ENCODE measurements around the gene ADCY6. TPM values are rescaled to one million over a fixed set of nuclear protein-coding genes. Genes with fewer than 3 reads are reported as not detected.

ADCY6 gene
- polyA plus RNA-seq, 1 donor (not counting 4 experiments of a cell fraction or from before 2014, with no cell fraction given): 13.2 TPM

- Histone ChIP-seq H3K4me3 (ENCODE audit: control insufficient read depth in 2 of 3, extremely low read depth in 1 of 3, insufficient read depth in 2 of 3, low read depth in 1 of 3, low read length in 3 of 3) (no peak overlapping the region), H3K27me3 (ENCODE audit: control insufficient read depth, extremely low read depth, insufficient read depth, low read length) (no peaks in the 10 kb centered on the region), H3K27ac (ENCODE audit: control insufficient read depth, insufficient read depth, low read length) (no peak overlapping the region), H3K9me1 (ENCODE audit: control insufficient read depth, extremely low read depth, insufficient read depth, low read length) (no peaks in the 10 kb centered on the region), H3K36me3 (ENCODE audit: control insufficient read depth in 2 of 2, extremely low read depth in 1 of 2, insufficient read depth in 2 of 2, low read length in 2 of 2) (peaks cover 8 to 46% of the 10 kb centered on the region in 2 experiments), H3K9me3 (ENCODE audit: control insufficient read depth, low read depth, low read length) (no peaks in the 10 kb centered on the region), H3K9ac (ENCODE audit: control insufficient read depth, extremely low read depth, insufficient read depth, low read length) (no peak overlapping the region), H2AFZ (ENCODE audit: control insufficient read depth, low read length) (no peak overlapping the region), H3K4me1 (ENCODE audit: control insufficient read depth, extremely low read depth, insufficient read depth, low read length) (no peaks in the 10 kb centered on the region), H4K20me1 (ENCODE audit: control insufficient read depth, extremely low read depth, insufficient read depth, low read length) (peaks cover 2% of the 10 kb centered on the region), H3K79me2 (ENCODE audit: control insufficient read depth, insufficient read depth, low read length) (no peaks in the 10 kb centered on the region), H3K4me2 (ENCODE audit: control insufficient read depth, extremely low read depth, insufficient read depth, low read depth, low read length) (no peak overlapping the region)
- TF ChIP-seq CTCF (optimal IDR thresholded peaks at IDR 0.05 in 1 of 3, IDR thresholded peaks at IDR 0.05 in 1 of 3, conservative IDR thresholded peaks at IDR 0.05 in 1 of 3; ENCODE audit: extremely low read depth in 1 of 3, insufficient read depth in 2 of 3, low read length in 3 of 3): no peak
- no peak for TF ChIP-seq EZH2 (IDR thresholded peaks at IDR 0.05; ENCODE audit: low read length)
- DNase-seq (ENCODE audit: low read depth, low spot score): no peak
- dilution Hi-C loops (cut with MboI; ENCODE audit: extremely low pct_ligation_motif_present, low sequenced_read_pairs): no loop called here
- no peak for FAIRE-seq
These were observed 13.6 kb downstream of the ADCY6 start for GRCh38 chr12:48775299-48775698.

- dilution Hi-C loops (cut with MboI; ENCODE audit: extremely low pct_ligation_motif_present, low sequenced_read_pairs): no loop called here
- Histone ChIP-seq H3K27ac (ENCODE audit: control insufficient read depth, insufficient read depth, low read length) (no peak overlapping the region), H3K36me3 (ENCODE audit: control insufficient read depth in 2 of 2, extremely low read depth in 1 of 2, insufficient read depth in 2 of 2, low read length in 2 of 2) (peaks cover 8 to 46% of the 10 kb centered on the region in 2 experiments), H4K20me1 (ENCODE audit: control insufficient read depth, extremely low read depth, insufficient read depth, low read length) (peaks cover 2% of the 10 kb centered on the region), H3K4me1 (ENCODE audit: control insufficient read depth, extremely low read depth, insufficient read depth, low read length) (no peaks in the 10 kb centered on the region), H3K4me2 (ENCODE audit: control insufficient read depth, extremely low read depth, insufficient read depth, low read depth, low read length) (no peak overlapping the region), H3K9ac (ENCODE audit: control insufficient read depth, extremely low read depth, insufficient read depth, low read length) (no peak overlapping the region), H3K9me3 (ENCODE audit: control insufficient read depth, low read depth, low read length) (no peaks in the 10 kb centered on the region), H3K4me3 (ENCODE audit: control insufficient read depth in 2 of 3, extremely low read depth in 1 of 3, insufficient read depth in 2 of 3, low read depth in 1 of 3, low read length in 3 of 3) (no peak overlapping the region), H3K27me3 (ENCODE audit: control insufficient read depth, extremely low read depth, insufficient read depth, low read length) (no peaks in the 10 kb centered on the region), H3K79me2 (ENCODE audit: control insufficient read depth, insufficient read depth, low read length) (no peaks in the 10 kb centered on the region), H2AFZ (ENCODE audit: control insufficient read depth, low read length) (no peak overlapping the region), H3K9me1 (ENCODE audit: control insufficient read depth, extremely low read depth, insufficient read depth, low read length) (no peaks in the 10 kb centered on the region)
- no peak for FAIRE-seq
- no peak for DNase-seq (ENCODE audit: low read depth, low spot score)
- TF ChIP-seq EZH2 (IDR thresholded peaks at IDR 0.05; ENCODE audit: low read length): no peak
These were observed 14.4 kb downstream of the ADCY6 start for GRCh38 chr12:48774516-48774915.

GRCh38 chr12:48773686-48774085 lies 15.2 kb downstream of the ADCY6 start:
- FAIRE-seq (no peak), DNase-seq (ENCODE audit: low read depth, low spot score) (no peak)
- H3K27me3 ChIP-seq (ENCODE audit: control insufficient read depth, extremely low read depth, insufficient read depth, low read length): no peaks in the 10 kb centered on the region
- H3K36me3 ChIP-seq (ENCODE audit: control insufficient read depth in 2 of 2, extremely low read depth in 1 of 2, insufficient read depth in 2 of 2, low read length in 2 of 2): peaks cover 8 to 46% of the 10 kb centered on the region in 2 experiments
- no peak overlapping the region for H3K27ac ChIP-seq (ENCODE audit: control insufficient read depth, insufficient read depth, low read length)
- no peak overlapping the region for H3K9ac ChIP-seq (ENCODE audit: control insufficient read depth, extremely low read depth, insufficient read depth, low read length)
- H3K79me2 ChIP-seq (ENCODE audit: control insufficient read depth, insufficient read depth, low read length): no peaks in the 10 kb centered on the region
- no peak overlapping the region for H2AFZ ChIP-seq (ENCODE audit: control insufficient read depth, low read length)
- no peaks in the 10 kb centered on the region for H3K9me3 ChIP-seq (ENCODE audit: control insufficient read depth, low read depth, low read length)
- H3K4me1 ChIP-seq (ENCODE audit: control insufficient read depth, extremely low read depth, insufficient read depth, low read length): no peaks in the 10 kb centered on the region
- no peak overlapping the region for H3K4me2 ChIP-seq (ENCODE audit: control insufficient read depth, extremely low read depth, insufficient read depth, low read depth, low read length)
- TF ChIP-seq CTCF (optimal IDR thresholded peaks at IDR 0.05 in 1 of 3, IDR thresholded peaks at IDR 0.05 in 1 of 3, conservative IDR thresholded peaks at IDR 0.05 in 1 of 3; ENCODE audit: extremely low read depth in 1 of 3, insufficient read depth in 2 of 3, low read length in 3 of 3) (no peak), EZH2 (IDR thresholded peaks at IDR 0.05; ENCODE audit: low read length) (no peak)
- H3K4me3 ChIP-seq (ENCODE audit: control insufficient read depth in 2 of 3, extremely low read depth in 1 of 3, insufficient read depth in 2 of 3, low read depth in 1 of 3, low read length in 3 of 3): no peak overlapping the region
- dilution Hi-C loops (cut with MboI; ENCODE audit: extremely low pct_ligation_motif_present, low sequenced_read_pairs): no loop called here
- peaks cover 2% of the 10 kb centered on the region for H4K20me1 ChIP-seq (ENCODE audit: control insufficient read depth, extremely low read depth, insufficient read depth, low read length)
- H3K9me1 ChIP-seq (ENCODE audit: control insufficient read depth, extremely low read depth, insufficient read depth, low read length): no peaks in the 10 kb centered on the region

All from keratinocyte (primary cell).